ENCODE measurements around the gene CCM2L.

CCM2L gene

GRCh38 chr20:32062776-32063170, 52.5 kb downstream of the CCM2L start:
- DNase-seq: no peak

GRCh38 chr20:32063695-32064094, 53.5 kb downstream of the CCM2L start:
- DNase-seq: no peak

- no peak for DNase-seq
These were observed 54.4 kb downstream of the CCM2L start for GRCh38 chr20:32064667-32065066.

GRCh38 chr20:32067234-32067821, 57.1 kb downstream of the CCM2L start:
- DNase-seq: no peak

GRCh38 chr20:32068174-32068573, 57.9 kb downstream of the CCM2L start:
- DNase-seq: no peak

- DNase-seq: no peak
These were observed 59.5 kb downstream of the CCM2L start for GRCh38 chr20:32069711-32070110.

- no peak for DNase-seq
These were observed 60.0 kb downstream of the CCM2L start for GRCh38 chr20:32070282-32070681.

GRCh38 chr20:32070690-32071213, 60.5 kb downstream of the CCM2L start:
- no peak for DNase-seq

GRCh38 chr20:32071395-32072167, 61.3 kb downstream of the CCM2L start:
- DNase-seq: no peak

- no peak for DNase-seq
These were observed 62.0 kb downstream of the CCM2L start for GRCh38 chr20:32072168-32072750.

GRCh38 chr20:32075534-32075933, 65.3 kb downstream of the CCM2L start:
- DNase-seq: no peak

- DNase-seq: no peak
These were observed 67.0 kb downstream of the CCM2L start for GRCh38 chr20:32077190-32077589.

GRCh38 chr20:32078322-32078721, 68.1 kb downstream of the CCM2L start:
- no peak for DNase-seq

- DNase-seq: no peak
These were observed 68.6 kb downstream of the CCM2L start for GRCh38 chr20:32078791-32079190.

- peak in 1 of 2 experiments; percentile 18 for DNase-seq
These were observed 69.4 kb downstream of the CCM2L start for GRCh38 chr20:32079655-32080109.

- DNase-seq: no peak
These were observed 70.5 kb downstream of the CCM2L start for GRCh38 chr20:32080783-32081182.

Measured in SHP77 (cell line).